Activated naive CD4-positive, alpha-beta T cell treated with anti-CD3 and anti-CD28 coated beads, Interleukin-2, amount 10 ng/mL, durations not matched to agents 7 days and 5 days (primary cell): ENCODE measurements around the gene SCLY.
A peak's percentile ranks its signal among the peaks of the same experiment; 100 is the strongest.
"Not testable (repeated sequence)": the region's sequence is repeated elsewhere in the genome, so short reads cannot be mapped to it uniquely, and the experiment has no call there.

Source experiments
- CTCF ChIA-PET: fragments of 350-600 bp; sonication (Branson Sonifier 250); formaldehyde crosslinking; loops from one replicate; lab custom pipeline; 2021; ENCODE audit warnings: antibody characterized with exemption; lab: Charles Lee
- DNase-seq: peaks from one replicate; pipeline ENCODE4 v3.0.0-alpha.2; 2020
- H3K27ac Mint-ChIP-seq: one replicate; pipeline ENCODE4 v1.8.0; 2021; ENCODE audit warnings: mild to moderate bottlenecking, moderate library complexity, mixed read lengths
- H3K27me3 Mint-ChIP-seq: one replicate; pipeline ENCODE4 v1.8.0; 2021; ENCODE audit warnings: mild to moderate bottlenecking, mixed read lengths
- H3K36me3 Mint-ChIP-seq: one replicate; pipeline ENCODE4 v1.8.0; 2021; ENCODE audit warnings: mixed read lengths
- H3K4me1 Mint-ChIP-seq: one replicate; pipeline ENCODE4 v1.8.0; 2021; ENCODE audit warnings: mixed read lengths
- H3K4me3 Mint-ChIP-seq: one replicate; pipeline ENCODE4 v1.8.0; 2021; ENCODE audit warnings: mild to moderate bottlenecking, moderate library complexity, mixed read lengths
- H3K9me3 Mint-ChIP-seq: one replicate; pipeline ENCODE4 v1.8.0; 2021; ENCODE audit warnings: mixed read lengths

The SCLY gene

GRCh38 chr2:238053191-238053776, 7.5 kb upstream of the SCLY start:
- H3K27me3 Mint-ChIP-seq: peaks cover 32% of the 10 kb centered on the region
- DNase-seq: no peak
- H3K27ac Mint-ChIP-seq: no peak overlapping the region
- CTCF ChIA-PET: no interaction called here
- no peaks in the 10 kb centered on the region for H3K36me3 Mint-ChIP-seq
- H3K4me3 Mint-ChIP-seq: no peak overlapping the region
- H3K9me3 Mint-ChIP-seq: peaks cover 5% of the 10 kb centered on the region
- peaks cover 9% of the 10 kb centered on the region for H3K4me1 Mint-ChIP-seq

GRCh38 chr2:238055841-238056240, 5.0 kb upstream of the SCLY start:
- Mint-ChIP-seq H3K4me1 (peaks cover 24% of the 10 kb centered on the region), H3K27ac (no peak overlapping the region), H3K36me3 (peaks cover 5% of the 10 kb centered on the region), H3K4me3 (no peak overlapping the region), H3K27me3 (peaks cover 32% of the 10 kb centered on the region), H3K9me3 (no peaks in the 10 kb centered on the region)
- CTCF ChIA-PET: no interaction called here
- DNase-seq: no peak

- H3K27ac Mint-ChIP-seq, H3K36me3 Mint-ChIP-seq, CTCF ChIA-PET, H3K4me3 Mint-ChIP-seq, DNase-seq, H3K9me3 Mint-ChIP-seq: not testable (repeated sequence)
- Mint-ChIP-seq H3K4me1 (peaks cover 40% of the 10 kb centered on the region), H3K27me3 (peaks cover 28% of the 10 kb centered on the region)
Measured at GRCh38 chr2:238057696-238058575, 2.9 kb upstream of the SCLY start.

GRCh38 chr2:238059505-238059904, 1.3 kb upstream of the SCLY start:
- H3K36me3 Mint-ChIP-seq: peaks cover 10% of the 10 kb centered on the region
- DNase-seq: no peak
- CTCF ChIA-PET: no interaction called here
- peaks cover 22% of the 10 kb centered on the region for H3K27me3 Mint-ChIP-seq
- peaks cover 55% of the 10 kb centered on the region for H3K4me1 Mint-ChIP-seq
- no peaks in the 10 kb centered on the region for H3K9me3 Mint-ChIP-seq
- no peak overlapping the region for H3K27ac Mint-ChIP-seq
- peak overlapping the region; percentile 80 for H3K4me3 Mint-ChIP-seq

- peaks cover 55% of the 10 kb centered on the region for H3K4me1 Mint-ChIP-seq
- peak overlapping the region; percentile 81 for H3K27ac Mint-ChIP-seq
- DNase-seq: no peak
- CTCF ChIA-PET: no interaction called here
- H3K27me3 Mint-ChIP-seq: peaks cover 22% of the 10 kb centered on the region
- H3K9me3 Mint-ChIP-seq: no peaks in the 10 kb centered on the region
- peak overlapping the region; percentile 80 for H3K4me3 Mint-ChIP-seq
- peaks cover 14% of the 10 kb centered on the region for H3K36me3 Mint-ChIP-seq
Measured at GRCh38 chr2:238060096-238060541, 682 bp upstream of the SCLY start.

- peak; percentile 42 for DNase-seq
- Mint-ChIP-seq H3K36me3 (peaks cover 25% of the 10 kb centered on the region), H3K9me3 (peaks cover 6% of the 10 kb centered on the region), H3K4me1 (peaks cover 58% of the 10 kb centered on the region), H3K27ac (peak overlapping the region; percentile 55), H3K27me3 (peaks cover 13% of the 10 kb centered on the region), H3K4me3 (peak overlapping the region; percentile 80)
- CTCF ChIA-PET: interaction anchor here (0.7 to 1.0 kb wide), 3 partner anchors 7 to 93 kb away, joined by 3 to 4 read pairs (median 3); no protein-coding TSS in a partner anchor
Measured at GRCh38 chr2:238061315-238062202, 758 bp downstream of the SCLY start.

- H3K4me3 Mint-ChIP-seq: no peak overlapping the region
Measured at GRCh38 chr2:238063414-238064189, 2.8 kb downstream of the SCLY start.

GRCh38 chr2:238064376-238064775, 3.6 kb downstream of the SCLY start:
- CTCF ChIA-PET: no interaction called here
- Mint-ChIP-seq H3K27ac (no peak overlapping the region), H3K4me1 (peaks cover 72% of the 10 kb centered on the region)

More at GRCh38 chr2:238063414-238064189, 2.8 kb downstream of the SCLY start:
- Mint-ChIP-seq H3K4me1 (peaks cover 69% of the 10 kb centered on the region), H3K9me3 (peaks cover 14% of the 10 kb centered on the region), H3K36me3 (peaks cover 45% of the 10 kb centered on the region), H3K27ac (no peak overlapping the region), H3K27me3 (no peaks in the 10 kb centered on the region)
- no peak for DNase-seq
- CTCF ChIA-PET: no interaction called here

GRCh38 chr2:238065071-238065846, 4.5 kb downstream of the SCLY start:
- Mint-ChIP-seq H3K27me3 (no peaks in the 10 kb centered on the region), H3K36me3 (peaks cover 52% of the 10 kb centered on the region)

More at GRCh38 chr2:238064376-238064775, 3.6 kb downstream of the SCLY start:
- Mint-ChIP-seq H3K27me3 (no peaks in the 10 kb centered on the region), H3K4me3 (no peak overlapping the region), H3K36me3 (peaks cover 48% of the 10 kb centered on the region), H3K9me3 (peaks cover 14% of the 10 kb centered on the region)
- no peak for DNase-seq

GRCh38 chr2:238066218-238066617, 5.4 kb downstream of the SCLY start:
- Mint-ChIP-seq H3K27me3 (no peaks in the 10 kb centered on the region), H3K9me3 (peaks cover 14% of the 10 kb centered on the region), H3K4me3 (no peak overlapping the region), H3K4me1 (peaks cover 70% of the 10 kb centered on the region), H3K36me3 (peaks cover 52% of the 10 kb centered on the region), H3K27ac (no peak overlapping the region)
- CTCF ChIA-PET: no interaction called here
- no peak for DNase-seq

More at GRCh38 chr2:238065071-238065846, 4.5 kb downstream of the SCLY start:
- H3K4me3 Mint-ChIP-seq: no peak overlapping the region
- peaks cover 14% of the 10 kb centered on the region for H3K9me3 Mint-ChIP-seq
- CTCF ChIA-PET: no interaction called here
- DNase-seq: no peak
- no peak overlapping the region for H3K27ac Mint-ChIP-seq
- H3K4me1 Mint-ChIP-seq: peaks cover 71% of the 10 kb centered on the region

GRCh38 chr2:238066718-238067117, 5.9 kb downstream of the SCLY start:
- H3K4me3 Mint-ChIP-seq, CTCF ChIA-PET, DNase-seq, H3K27me3 Mint-ChIP-seq, H3K27ac Mint-ChIP-seq: not testable (repeated sequence)
- Mint-ChIP-seq H3K4me1 (peaks cover 67% of the 10 kb centered on the region), H3K36me3 (peaks cover 55% of the 10 kb centered on the region), H3K9me3 (peaks cover 14% of the 10 kb centered on the region)

GRCh38 chr2:238067939-238068338, 7.1 kb downstream of the SCLY start:
- peaks cover 59% of the 10 kb centered on the region for H3K4me1 Mint-ChIP-seq
- CTCF ChIA-PET: no interaction called here
- no peak overlapping the region for H3K4me3 Mint-ChIP-seq
- peaks cover 23% of the 10 kb centered on the region for H3K9me3 Mint-ChIP-seq
- no peak for DNase-seq
- peaks cover 65% of the 10 kb centered on the region for H3K36me3 Mint-ChIP-seq
- no peaks in the 10 kb centered on the region for H3K27me3 Mint-ChIP-seq
- no peak overlapping the region for H3K27ac Mint-ChIP-seq
